ENCODE results near the gene ATP6V1E1. TPM values are rescaled to one million over a fixed set of nuclear protein-coding genes. Genes with fewer than 3 reads are reported as not detected.

The ATP6V1E1 gene
- total RNA-seq, 1 experiment from 2014 or later, result 134 TPM

Other genes starting within 250 kb of the ATP6V1E1 start
- gene SLC25A18, start 65.3 kb downstream of the ATP6V1E1 start, total RNA-seq (2014; rRNA removed; shearing (Covaris generic); ENCODE audit: low replicate concordance), result 0.16 TPM in 1 of 2 replicates, not detected in the other
- gene BCL2L13, start 10.0 kb upstream of the ATP6V1E1 start, total RNA-seq (2014; rRNA removed; shearing (Covaris generic); ENCODE audit: low replicate concordance), result 60.2 and 63.8 TPM in 2 replicates
- 42.3 and 127 TPM in 2 replicates for gene BID, start 145.7 kb upstream of the ATP6V1E1 start, total RNA-seq (2014; rRNA removed; shearing (Covaris generic); ENCODE audit: low replicate concordance)